Naive B cell (primary cell): ENCODE results near the gene ITGB4. TPM values are rescaled to one million over a fixed set of nuclear protein-coding genes. Genes with fewer than 3 reads are reported as not detected.
A peak's percentile ranks its signal among the peaks of the same experiment; 100 is the strongest.

Experiments used
- ATAC-seq, 2 donors: fragments of 150-1000 bp; cut with Tn5 transposase; 2 replicates each; pipeline ENCODE4 v1.10.0; 2021; ENCODE audit warnings: low read depth in 2 of 2, mild to moderate bottlenecking in 2 of 2, moderate library complexity in 2 of 2
- DNase-seq: peaks from one replicate; pipeline ENCODE4 v3.0.0; 2022
- H3K27ac Mint-ChIP-seq, 6 donors: one replicate each; pipeline ENCODE4 v1.8.0; 2020 to 2022; ENCODE audit warnings: mild to moderate bottlenecking in 6 of 6, mixed read lengths in 6 of 6, moderate library complexity in 5 of 6, inconsistent platforms in 2 of 6
- H3K27me3 Mint-ChIP-seq, 3 donors: one replicate each; pipeline ENCODE4 v1.8.0; 2021 to 2022; ENCODE audit warnings: mixed read lengths in 3 of 3, mild to moderate bottlenecking in 1 of 3
- H3K36me3 Mint-ChIP-seq, 2 donors: one replicate each; pipeline ENCODE4 v1.8.0; 2020 to 2022; ENCODE audit warnings: mixed read lengths in 2 of 2, inconsistent platforms in 1 of 2, mild to moderate bottlenecking in 1 of 2
- H3K4me1 Mint-ChIP-seq, 3 donors: one replicate each; pipeline ENCODE4 v1.8.0; 2020 to 2022; ENCODE audit warnings: mixed read lengths in 3 of 3, inconsistent platforms in 1 of 3, mild to moderate bottlenecking in 1 of 3, moderate library complexity in 1 of 3
- H3K4me3 Mint-ChIP-seq, 8 donors: one replicate each; pipeline ENCODE4 v1.8.0; 2020 to 2022; ENCODE audit warnings: mild to moderate bottlenecking in 8 of 8, mixed read lengths in 8 of 8, moderate library complexity in 8 of 8, inconsistent platforms in 2 of 8
- H3K9me3 Mint-ChIP-seq, 7 donors: one replicate each; pipeline ENCODE4 v1.8.0; 2020 to 2022; ENCODE audit warnings: mixed read lengths in 7 of 7, mild to moderate bottlenecking in 5 of 7, inconsistent platforms in 2 of 7, moderate library complexity in 1 of 7
- polyA plus RNA-seq, 6 donors: library from polyadenylated mRNA; unstranded; fragments of 300-500 nt; fragmentation: Illumina TruSeq; gene quantifications; one replicate each; pipeline ENCODE4 v1.2.3, GENCODE V29; 2021; ENCODE audit warnings: low read depth in 6 of 6

ITGB4 gene
- polyA plus RNA-seq, 6 donors from 2014 or later = 0.67 to 1.6 (median 1.1) TPM; not detected in 2

GRCh38 chr17:75764417-75764710, 43.1 kb downstream of the ITGB4 start:
- ATAC-seq (no peak), DNase-seq (no peak)
- H3K27ac Mint-ChIP-seq = peak overlapping the region in 2 of 6 donors; percentile 65 to 73
- H3K36me3 Mint-ChIP-seq = no peaks in the 10 kb centered on the region
- H3K4me3 Mint-ChIP-seq = peak overlapping the region; percentile 76 to 90 (median 82)
- peaks cover 9 to 23% (median 13%) of the 10 kb centered on the region in 3 donors for H3K4me1 Mint-ChIP-seq
- no peaks in the 10 kb centered on the region for H3K27me3 Mint-ChIP-seq
- no peaks in the 10 kb centered on the region for H3K9me3 Mint-ChIP-seq

- DNase-seq (peak; percentile 71), ATAC-seq (peak; percentile 95)
- Mint-ChIP-seq H3K27me3 (no peaks in the 10 kb centered on the region), H3K4me3 (peak within 1 kb of the TSS; percentile 76 to 90 (median 82)), H3K27ac (peak within 1 kb of the TSS in 5 of 6 donors; percentile 22 to 90 (median 65)), H3K36me3 (no peaks in the 10 kb centered on the region), H3K9me3 (no peaks in the 10 kb centered on the region), H3K4me1 (peaks cover 9 to 23% (median 13%) of the 10 kb centered on the region in 3 donors)
Observed at GRCh38 chr17:75764711-75765421, 43.6 kb downstream of the ITGB4 start, which contains the start of gene GALK1. TSS of gene GALK1 (minus strand) at chr17:75765192. CDS start at chr17:75765136, 56 bp downstream.

- no peak for ATAC-seq
Observed at GRCh38 chr17:75765981-75766380, 44.7 kb downstream of the ITGB4 start.

GRCh38 chr17:75767881-75768280, 46.6 kb downstream of the ITGB4 start:
- ATAC-seq = no peak
- Mint-ChIP-seq H3K4me3 (peak overlapping the region in 1 of 8 donors; percentile 63), H3K27me3 (no peaks in the 10 kb centered on the region), H3K9me3 (no peaks in the 10 kb centered on the region), H3K27ac (no peak overlapping the region), H3K4me1 (peaks cover 4 to 17% (median 8%) of the 10 kb centered on the region in 3 donors), H3K36me3 (no peaks in the 10 kb centered on the region)
- DNase-seq = no peak

More at GRCh38 chr17:75765981-75766380, 44.7 kb downstream of the ITGB4 start:
- no peak for DNase-seq
- no peaks in the 10 kb centered on the region for H3K36me3 Mint-ChIP-seq
- H3K4me1 Mint-ChIP-seq = peaks cover 9 to 23% (median 13%) of the 10 kb centered on the region in 3 donors
- H3K4me3 Mint-ChIP-seq = peak overlapping the region in 7 of 8 donors; percentile 30 to 84 (median 77)
- no peak overlapping the region for H3K27ac Mint-ChIP-seq
- no peaks in the 10 kb centered on the region for H3K9me3 Mint-ChIP-seq
- no peaks in the 10 kb centered on the region for H3K27me3 Mint-ChIP-seq

- ATAC-seq = no peak
- DNase-seq = no peak
- no peaks in the 10 kb centered on the region for H3K36me3 Mint-ChIP-seq
- H3K4me1 Mint-ChIP-seq = peaks cover 2 to 8% (median 4%) of the 10 kb centered on the region in 3 donors
- no peaks in the 10 kb centered on the region for H3K9me3 Mint-ChIP-seq
- no peak overlapping the region for H3K4me3 Mint-ChIP-seq
- H3K27me3 Mint-ChIP-seq = no peaks in the 10 kb centered on the region
- no peak overlapping the region for H3K27ac Mint-ChIP-seq
Observed at GRCh38 chr17:75769536-75769935, 48.3 kb downstream of the ITGB4 start.

GRCh38 chr17:75771334-75772281, 50.3 kb downstream of the ITGB4 start:
- DNase-seq = no peak
- Mint-ChIP-seq H3K36me3 (no peaks in the 10 kb centered on the region), H3K27me3 (no peaks in the 10 kb centered on the region), H3K9me3 (no peaks in the 10 kb centered on the region), H3K27ac (peak overlapping the region in 2 of 6 donors; percentile 7 to 68), H3K4me3 (no peak overlapping the region), H3K4me1 (peaks cover 12 to 19% (median 17%) of the 10 kb centered on the region in 3 donors)
- no peak for ATAC-seq

GRCh38 chr17:75773121-75773807, 52.0 kb downstream of the ITGB4 start:
- Mint-ChIP-seq H3K27ac (peak overlapping the region in 1 of 6 donors; percentile 62), H3K9me3 (no peaks in the 10 kb centered on the region), H3K4me3 (peak overlapping the region in 1 of 8 donors; percentile 77), H3K4me1 (peaks cover 21 to 33% (median 29%) of the 10 kb centered on the region in 3 donors), H3K36me3 (peaks cover 5 to 14% of the 10 kb centered on the region in 2 donors), H3K27me3 (no peaks in the 10 kb centered on the region)
- no peak for ATAC-seq
- no peak for DNase-seq

- no peaks in the 10 kb centered on the region for H3K9me3 Mint-ChIP-seq
Observed at GRCh38 chr17:75773808-75774470, 52.7 kb downstream of the ITGB4 start.

GRCh38 chr17:75774471-75774990, 53.3 kb downstream of the ITGB4 start:
- ATAC-seq (no peak), DNase-seq (no peak)
- Mint-ChIP-seq H3K36me3 (peaks cover 14 to 20% of the 10 kb centered on the region in 2 donors), H3K4me1 (peaks cover 26 to 39% (median 38%) of the 10 kb centered on the region in 3 donors), H3K27ac (peak overlapping the region in 5 of 6 donors; percentile 66 to 100 (median 85)), H3K27me3 (peaks cover 0 to 2% (median 0%) of the 10 kb centered on the region in 3 donors), H3K9me3 (peaks cover 0 to 1% (median 0%) of the 10 kb centered on the region in 7 donors), H3K4me3 (peak overlapping the region in 3 of 8 donors; percentile 18 to 32 (median 22))

More at GRCh38 chr17:75773808-75774470, 52.7 kb downstream of the ITGB4 start:
- peak overlapping the region in 3 of 8 donors; percentile 18 to 77 (median 32) for H3K4me3 Mint-ChIP-seq
- peak overlapping the region in 2 of 6 donors; percentile 80 to 100 for H3K27ac Mint-ChIP-seq
- H3K36me3 Mint-ChIP-seq = peaks cover 11 to 20% of the 10 kb centered on the region in 2 donors
- H3K27me3 Mint-ChIP-seq = no peaks in the 10 kb centered on the region
- H3K4me1 Mint-ChIP-seq = peaks cover 25 to 39% (median 36%) of the 10 kb centered on the region in 3 donors
- no peak for ATAC-seq
- DNase-seq = no peak

GRCh38 chr17:75774991-75775668, 53.9 kb downstream of the ITGB4 start:
- peak overlapping the region in 5 of 6 donors; percentile 82 to 100 (median 91) for H3K27ac Mint-ChIP-seq
- H3K27me3 Mint-ChIP-seq = peaks cover 0 to 5% (median 0%) of the 10 kb centered on the region in 3 donors
- ATAC-seq (no peak), DNase-seq (no peak)
- peaks cover 32 to 44% (median 43%) of the 10 kb centered on the region in 3 donors for H3K4me1 Mint-ChIP-seq
- H3K9me3 Mint-ChIP-seq = peaks cover 0 to 6% (median 0%) of the 10 kb centered on the region in 7 donors
- peak overlapping the region in 4 of 8 donors; percentile 16 to 97 (median 60) for H3K4me3 Mint-ChIP-seq
- peaks cover 19 to 20% of the 10 kb centered on the region in 2 donors for H3K36me3 Mint-ChIP-seq

GRCh38 chr17:75776386-75777295, 55.4 kb downstream of the ITGB4 start:
- ATAC-seq (peak; percentile 15 to 20), DNase-seq (peak; percentile 64)
- H3K36me3 Mint-ChIP-seq = peaks cover 19 to 20% of the 10 kb centered on the region in 2 donors
- H3K27me3 Mint-ChIP-seq = peaks cover 0 to 5% (median 0%) of the 10 kb centered on the region in 3 donors
- peak overlapping the region; percentile 30 to 100 (median 91) for H3K27ac Mint-ChIP-seq
- peaks cover 32 to 44% (median 44%) of the 10 kb centered on the region in 3 donors for H3K4me1 Mint-ChIP-seq
- H3K9me3 Mint-ChIP-seq = peaks cover 0 to 6% (median 0%) of the 10 kb centered on the region in 7 donors
- H3K4me3 Mint-ChIP-seq = peak overlapping the region; percentile 74 to 99 (median 95)
